ENCODE measurements around the gene CHST11.

The CHST11 gene

DNA sequence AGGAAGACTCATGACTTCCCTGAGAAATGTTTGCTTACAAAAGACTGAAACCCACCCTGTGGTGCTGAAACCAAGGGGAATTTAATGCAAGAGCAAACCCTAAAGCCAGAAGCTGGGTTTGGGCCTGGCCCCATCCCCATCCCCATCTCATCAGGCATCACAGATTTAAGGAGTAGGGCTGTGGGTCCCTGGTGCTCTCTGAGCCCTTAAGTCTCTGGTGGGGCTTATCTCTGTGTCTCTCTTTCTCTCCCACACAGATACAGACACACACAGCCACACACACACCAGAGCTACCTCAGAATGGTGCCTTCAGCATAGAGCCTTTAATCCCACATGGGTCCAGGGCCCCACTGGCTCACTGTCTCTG is 264.3 kb downstream of the CHST11 start:
- no peak for DNase-seq (ENCODE audit: low read depth)

- no peak for DNase-seq (ENCODE audit: low read depth)
Observed at GRCh38 chr12:104721936-104722335, 265.2 kb downstream of the CHST11 start.

GRCh38 chr12:104722601-104723534 is 266.1 kb downstream of the CHST11 start:
- DNase-seq (ENCODE audit: low read depth), result no peak

DNA sequence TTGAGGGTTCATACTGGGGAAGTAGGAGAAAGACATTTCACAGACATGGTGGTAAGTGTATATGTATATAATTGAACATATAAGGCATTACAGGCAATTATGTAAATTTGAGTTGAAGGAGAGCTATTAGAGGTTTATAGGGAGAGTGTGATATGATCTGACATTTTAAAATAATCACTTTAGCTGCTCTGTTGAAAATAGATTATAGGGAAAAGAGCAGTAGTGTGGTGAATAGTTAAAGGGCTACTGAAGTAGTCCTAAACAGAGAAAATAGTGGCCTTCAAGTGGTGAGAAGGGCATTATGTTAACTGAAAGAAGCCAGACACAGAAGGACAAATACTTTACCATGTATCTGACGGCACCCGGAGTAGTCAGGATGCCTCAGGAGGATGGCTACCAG is 267.1 kb downstream of the CHST11 start:
- DNase-seq (ENCODE audit: low read depth), result no peak

GRCh38 chr12:104724992-104725585 is 268.3 kb downstream of the CHST11 start:
- DNase-seq (ENCODE audit: low read depth), result no peak

DNA sequence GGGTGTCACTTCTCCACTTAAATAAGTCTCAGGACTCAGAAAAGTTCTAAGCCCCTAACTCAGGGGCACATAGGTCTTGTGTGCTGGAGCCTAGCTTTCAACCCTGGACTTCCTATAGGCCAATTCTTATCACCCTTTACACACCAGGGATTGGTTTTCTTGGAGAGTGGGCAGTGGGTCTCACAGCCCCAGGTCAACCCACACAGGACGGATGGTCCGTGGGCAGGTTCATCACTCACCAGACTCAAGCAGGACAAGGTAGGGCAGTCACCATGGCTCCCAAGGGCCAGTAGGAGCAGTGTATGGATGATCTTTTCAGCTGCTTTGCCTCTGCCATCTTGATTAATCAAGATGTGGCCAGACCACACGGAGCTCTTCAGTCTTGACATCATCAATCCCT is 268.9 kb downstream of the CHST11 start:
- DNase-seq (ENCODE audit: low read depth), result no peak

GRCh38 chr12:104727726-104728465 is 271.1 kb downstream of the CHST11 start:
- no peak for DNase-seq (ENCODE audit: low read depth)

GRCh38 chr12:104729091-104729490 is 272.3 kb downstream of the CHST11 start:
- DNase-seq (ENCODE audit: low read depth), result no peak

GRCh38 chr12:104729610-104730446 is 273.1 kb downstream of the CHST11 start:
- DNase-seq (ENCODE audit: low read depth), result no peak

DNA sequence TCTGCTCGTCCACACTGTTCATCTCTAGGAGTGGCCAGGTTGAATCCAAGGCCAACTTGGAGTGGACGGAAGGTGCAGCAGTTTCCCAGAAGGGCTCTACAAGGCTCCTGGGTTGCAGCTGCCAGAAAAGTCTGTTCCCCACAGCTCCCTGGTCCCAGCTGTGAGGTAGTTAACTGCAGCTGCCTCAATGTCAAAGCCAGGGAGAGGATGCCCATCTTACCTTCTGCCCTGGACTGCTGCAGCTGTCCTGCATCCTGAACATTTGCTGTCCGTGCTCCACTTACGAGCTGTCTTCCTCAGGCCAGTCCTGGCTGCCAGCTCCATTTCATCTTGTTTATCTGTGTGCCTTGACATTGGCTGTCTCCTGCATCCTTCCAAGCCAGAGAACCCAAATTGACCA is 274.0 kb downstream of the CHST11 start:
- no peak for DNase-seq (ENCODE audit: low read depth)

DNA sequence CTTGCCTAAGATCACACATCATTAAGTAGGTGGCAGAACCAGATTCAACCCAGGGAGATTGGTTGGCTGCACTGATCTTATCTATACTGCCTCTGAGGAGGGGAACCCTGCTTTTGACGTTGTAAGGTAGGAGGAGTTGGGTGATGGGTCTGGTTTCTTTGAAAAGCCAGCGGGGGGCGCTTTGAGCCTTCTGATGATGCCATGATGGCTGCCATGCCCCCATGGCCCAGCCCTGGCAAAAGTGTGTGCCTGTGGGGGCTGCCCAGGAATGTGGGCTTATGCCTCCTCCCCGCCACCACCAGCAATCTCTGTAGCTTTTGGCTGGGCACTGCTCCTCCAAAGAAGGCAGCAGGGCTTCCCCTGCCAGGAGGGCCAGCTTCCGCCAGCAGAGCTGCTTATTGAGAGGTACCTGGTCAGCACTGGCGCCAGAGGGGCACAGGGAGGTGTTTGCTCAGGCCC is 277.0 kb downstream of the CHST11 start:
- DNase-seq (ENCODE audit: low read depth), result peak; percentile 7

GRCh38 chr12:104734541-104735095 is 277.9 kb downstream of the CHST11 start:
- DNase-seq (ENCODE audit: low read depth), result no peak

DNA sequence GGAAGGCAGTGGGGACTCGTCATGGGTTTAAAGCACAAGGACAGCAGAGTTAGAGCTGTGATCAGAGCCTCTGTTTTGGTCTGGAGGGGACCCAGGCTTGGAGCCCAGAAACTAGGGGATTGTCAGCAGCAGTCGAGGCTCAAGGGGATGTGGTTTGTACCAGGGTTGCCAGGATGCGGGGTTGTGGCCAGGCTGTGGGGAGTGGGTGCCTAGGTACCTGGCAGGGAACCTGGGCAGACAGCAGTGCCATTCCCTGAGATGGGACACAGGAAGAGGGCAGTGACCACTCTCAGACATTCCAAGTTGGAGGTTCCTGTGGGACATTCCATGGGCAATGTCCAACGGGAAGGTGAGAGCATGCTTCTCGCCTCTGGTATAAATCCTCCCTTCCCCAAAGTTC is 279.1 kb downstream of the CHST11 start:
- DNase-seq (ENCODE audit: low read depth), result no peak

GRCh38 chr12:104736307-104736706 is 279.6 kb downstream of the CHST11 start:
- DNase-seq (ENCODE audit: low read depth), result peak; percentile 36

DNA sequence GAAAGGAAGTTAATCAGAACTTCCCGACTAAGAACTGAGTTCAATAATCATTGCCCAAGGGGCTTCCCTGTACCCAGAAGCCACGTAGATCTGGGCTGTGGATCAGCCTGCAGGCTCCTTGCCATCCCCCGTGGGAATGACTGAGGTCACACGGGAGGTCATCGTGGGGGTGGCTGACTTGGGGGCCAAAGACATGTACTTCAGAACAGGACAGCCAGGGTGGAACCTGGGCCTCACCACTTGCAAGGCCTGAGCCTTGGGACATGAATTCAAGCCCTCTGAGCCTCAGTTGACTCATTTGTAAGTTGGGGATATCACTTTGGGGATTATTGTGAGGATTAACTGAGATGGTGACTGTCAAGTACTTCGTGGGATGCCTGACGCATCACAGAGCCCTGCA is 280.4 kb downstream of the CHST11 start:
- no peak for DNase-seq (ENCODE audit: low read depth)

GRCh38 chr12:104737791-104738301 is 281.1 kb downstream of the CHST11 start:
- DNase-seq (ENCODE audit: low read depth), result no peak

DNA sequence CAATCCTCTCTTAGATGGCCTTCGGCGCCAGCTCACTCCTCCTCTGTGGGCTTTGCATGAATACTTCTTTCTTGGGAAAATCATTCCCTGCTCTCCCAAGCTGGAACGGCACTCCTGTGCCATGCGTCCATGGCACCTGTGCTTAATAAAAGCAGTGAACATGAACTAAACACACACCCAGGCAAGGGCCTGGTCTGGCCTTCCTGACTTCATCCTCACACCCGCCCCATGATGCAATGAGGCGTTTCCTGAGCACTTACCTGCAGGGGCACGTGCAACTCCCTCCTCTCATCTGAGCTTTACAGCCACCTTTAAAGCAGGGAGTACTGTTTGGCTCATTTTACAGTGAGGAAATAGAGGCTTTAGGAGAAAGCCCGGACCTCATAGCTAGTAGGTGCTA is 281.6 kb downstream of the CHST11 start:
- DNase-seq (ENCODE audit: low read depth), result no peak

DNA sequence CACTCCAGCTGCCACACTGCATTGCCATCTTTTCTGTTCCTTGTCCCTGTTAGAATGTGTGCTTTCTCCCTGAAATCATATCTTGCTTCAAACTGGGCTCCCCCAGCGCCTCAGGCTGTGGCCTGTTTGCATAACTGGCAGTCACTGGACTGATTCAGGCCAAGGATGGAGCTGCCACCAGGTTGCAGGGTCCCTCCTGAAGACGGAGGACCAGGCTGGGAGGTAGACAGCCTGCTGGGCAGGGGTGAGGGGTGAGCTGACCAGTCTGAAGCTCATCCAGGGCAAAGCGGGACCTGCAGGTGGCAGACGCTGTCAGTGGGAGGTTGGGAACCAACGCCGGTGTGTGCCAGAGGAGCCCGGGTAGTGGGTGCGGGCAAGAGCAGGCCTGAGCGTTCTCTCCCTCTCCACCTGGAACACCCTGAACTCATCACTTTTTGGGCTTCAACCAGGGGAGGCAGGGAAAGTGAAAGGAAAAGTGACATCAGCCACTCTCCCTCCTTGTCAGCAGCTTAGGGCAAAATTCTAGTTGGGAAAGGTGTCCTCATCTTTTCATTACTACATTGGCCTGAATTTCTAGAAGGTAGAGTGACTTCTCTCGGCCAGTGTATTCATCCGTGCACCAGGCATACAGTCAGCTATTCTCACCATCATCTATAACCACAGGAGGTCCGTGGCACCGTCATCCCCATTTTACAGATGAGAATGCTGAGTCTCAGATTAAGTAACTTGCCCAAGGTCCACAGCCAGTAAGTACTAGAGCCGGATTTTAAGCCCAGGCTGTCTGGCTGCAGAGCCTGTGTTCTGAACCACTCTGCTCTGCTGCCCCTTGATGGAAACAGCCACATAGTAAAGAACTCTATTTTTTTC is 282.3 kb downstream of the CHST11 start:
- DNase-seq (ENCODE audit: low read depth), result no peak

GRCh38 chr12:104740668-104741067 is 283.9 kb downstream of the CHST11 start:
- no peak for DNase-seq (ENCODE audit: low read depth)

GRCh38 chr12:104741077-104741476 is 284.3 kb downstream of the CHST11 start:
- no peak for DNase-seq (ENCODE audit: low read depth)
